Measurements from ENCODE around the gene TRAF3IP3. TPM values are rescaled to one million over a fixed set of nuclear protein-coding genes. Genes with fewer than 3 reads are reported as not detected.

Gene TRAF3IP3
- total and polyA plus RNA-seq, 2 of the 13 experiments (the other 11 are each of a cell fraction or from before 2014, with no cell fraction given), result not detected

GRCh38 chr1:209784265-209785169, 28.7 kb downstream of the TRAF3IP3 start, which contains the start of gene C1orf74 (continued):
- TF ChIP-seq, protein P1, sequence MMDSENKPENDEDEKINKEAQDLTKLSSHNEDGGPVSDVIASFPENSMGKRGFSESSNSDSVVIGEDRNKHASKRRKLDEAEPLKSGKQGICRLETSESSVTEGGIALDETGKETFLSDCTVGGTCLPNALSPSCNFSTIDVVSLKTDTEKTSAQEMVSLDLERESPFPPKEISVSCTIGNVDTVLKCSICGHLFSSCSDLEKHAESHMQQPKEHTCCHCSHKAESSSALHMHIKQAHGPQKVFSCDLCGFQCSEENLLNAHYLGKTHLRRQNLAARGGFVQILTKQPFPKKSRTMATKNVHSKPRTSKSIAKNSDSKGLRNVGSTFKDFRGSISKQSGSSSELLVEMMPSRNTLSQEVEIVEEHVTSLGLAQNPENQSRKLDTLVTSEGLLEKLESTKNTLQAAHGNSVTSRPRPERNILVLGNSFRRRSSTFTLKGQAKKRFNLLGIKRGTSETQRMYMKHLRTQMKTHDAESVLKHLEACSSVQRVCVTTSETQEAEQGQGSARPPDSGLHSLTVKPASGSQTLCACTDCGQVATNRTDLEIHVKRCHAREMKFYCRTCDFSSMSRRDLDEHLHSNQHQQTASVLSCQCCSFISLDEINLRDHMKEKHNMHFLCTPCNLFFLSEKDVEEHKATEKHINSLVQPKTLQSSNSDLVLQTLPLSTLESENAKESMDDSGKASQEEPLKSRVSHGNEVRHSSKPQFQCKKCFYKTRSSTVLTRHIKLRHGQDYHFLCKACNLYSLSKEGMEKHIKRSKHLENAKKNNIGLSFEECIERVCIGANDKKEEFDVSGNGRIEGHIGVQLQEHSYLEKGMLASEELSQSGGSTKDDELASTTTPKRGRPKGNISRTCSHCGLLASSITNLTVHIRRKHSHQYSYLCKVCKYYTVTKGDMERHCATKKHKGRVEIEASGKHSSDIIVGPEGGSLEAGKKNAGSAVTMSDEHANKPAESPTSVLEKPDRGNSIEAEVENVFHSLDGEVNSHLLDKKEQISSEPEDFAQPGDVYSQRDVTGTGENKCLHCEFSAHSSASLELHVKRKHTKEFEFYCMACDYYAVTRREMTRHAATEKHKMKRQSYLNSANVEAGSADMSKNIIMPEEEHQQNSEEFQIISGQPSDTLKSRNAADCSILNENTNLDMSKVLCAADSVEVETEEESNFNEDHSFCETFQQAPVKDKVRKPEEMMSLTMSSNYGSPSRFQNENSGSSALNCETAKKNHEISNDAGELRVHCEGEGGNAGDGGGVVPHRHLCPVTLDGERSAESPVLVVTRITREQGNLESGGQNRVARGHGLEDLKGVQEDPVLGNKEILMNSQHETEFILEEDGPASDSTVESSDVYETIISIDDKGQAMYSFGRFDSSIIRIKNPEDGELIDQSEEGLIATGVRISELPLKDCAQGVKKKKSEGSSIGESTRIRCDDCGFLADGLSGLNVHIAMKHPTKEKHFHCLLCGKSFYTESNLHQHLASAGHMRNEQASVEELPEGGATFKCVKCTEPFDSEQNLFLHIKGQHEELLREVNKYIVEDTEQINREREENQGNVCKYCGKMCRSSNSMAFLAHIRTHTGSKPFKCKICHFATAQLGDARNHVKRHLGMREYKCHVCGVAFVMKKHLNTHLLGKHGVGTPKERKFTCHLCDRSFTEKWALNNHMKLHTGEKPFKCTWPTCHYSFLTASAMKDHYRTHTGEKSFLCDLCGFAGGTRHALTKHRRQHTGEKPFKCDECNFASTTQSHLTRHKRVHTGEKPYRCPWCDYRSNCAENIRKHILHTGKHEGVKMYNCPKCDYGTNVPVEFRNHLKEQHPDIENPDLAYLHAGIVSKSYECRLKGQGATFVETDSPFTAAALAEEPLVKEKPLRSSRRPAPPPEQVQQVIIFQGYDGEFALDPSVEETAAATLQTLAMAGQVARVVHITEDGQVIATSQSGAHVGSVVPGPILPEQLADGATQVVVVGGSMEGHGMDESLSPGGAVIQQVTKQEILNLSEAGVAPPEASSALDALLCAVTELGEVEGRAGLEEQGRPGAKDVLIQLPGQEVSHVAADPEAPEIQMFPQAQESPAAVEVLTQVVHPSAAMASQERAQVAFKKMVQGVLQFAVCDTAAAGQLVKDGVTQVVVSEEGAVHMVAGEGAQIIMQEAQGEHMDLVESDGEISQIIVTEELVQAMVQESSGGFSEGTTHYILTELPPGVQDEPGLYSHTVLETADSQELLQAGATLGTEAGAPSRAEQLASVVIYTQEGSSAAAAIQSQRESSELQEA (CRISPR knock-in tag; IDR thresholded peaks at IDR 0.05; ENCODE audit: not compliant biosample characterization), result no peak
- TF ChIP-seq, protein P2, sequence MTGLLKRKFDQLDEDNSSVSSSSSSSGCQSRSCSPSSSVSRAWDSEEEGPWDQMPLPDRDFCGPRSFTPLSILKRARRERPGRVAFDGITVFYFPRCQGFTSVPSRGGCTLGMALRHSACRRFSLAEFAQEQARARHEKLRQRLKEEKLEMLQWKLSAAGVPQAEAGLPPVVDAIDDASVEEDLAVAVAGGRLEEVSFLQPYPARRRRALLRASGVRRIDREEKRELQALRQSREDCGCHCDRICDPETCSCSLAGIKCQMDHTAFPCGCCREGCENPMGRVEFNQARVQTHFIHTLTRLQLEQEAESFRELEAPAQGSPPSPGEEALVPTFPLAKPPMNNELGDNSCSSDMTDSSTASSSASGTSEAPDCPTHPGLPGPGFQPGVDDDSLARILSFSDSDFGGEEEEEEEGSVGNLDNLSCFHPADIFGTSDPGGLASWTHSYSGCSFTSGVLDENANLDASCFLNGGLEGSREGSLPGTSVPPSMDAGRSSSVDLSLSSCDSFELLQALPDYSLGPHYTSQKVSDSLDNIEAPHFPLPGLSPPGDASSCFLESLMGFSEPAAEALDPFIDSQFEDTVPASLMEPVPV (CRISPR knock-in tag; IDR thresholded peaks at IDR 0.05), result no peak
- TF ChIP-seq GATAD1 (CRISPR knock-in tag; IDR thresholded peaks at IDR 0.05) (peak; percentile 80), HOXD1 (CRISPR knock-in tag; IDR thresholded peaks at IDR 0.05) (no peak), KAT8 (CRISPR knock-in tag; IDR thresholded peaks at IDR 0.05) (peak; percentile 93), DMTF1 (CRISPR knock-in tag; IDR thresholded peaks at IDR 0.05) (no peak), ZNF704 (CRISPR knock-in tag; IDR thresholded peaks at IDR 0.05; ENCODE audit: borderline replicate concordance) (no peak), ZNF724P (CRISPR knock-in tag; IDR thresholded peaks at IDR 0.05; ENCODE audit: borderline replicate concordance) (no peak), CENPBD1 (CRISPR knock-in tag; IDR thresholded peaks at IDR 0.05; ENCODE audit: borderline replicate concordance, low read depth) (no peak), KLF13 (CRISPR knock-in tag; IDR thresholded peaks at IDR 0.05) (no peak), NFATC3 (CRISPR knock-in tag; IDR thresholded peaks at IDR 0.05) (peak; percentile 25; the same call in 1 of the 2 replicates)
- TF ChIP-seq, protein P3, sequence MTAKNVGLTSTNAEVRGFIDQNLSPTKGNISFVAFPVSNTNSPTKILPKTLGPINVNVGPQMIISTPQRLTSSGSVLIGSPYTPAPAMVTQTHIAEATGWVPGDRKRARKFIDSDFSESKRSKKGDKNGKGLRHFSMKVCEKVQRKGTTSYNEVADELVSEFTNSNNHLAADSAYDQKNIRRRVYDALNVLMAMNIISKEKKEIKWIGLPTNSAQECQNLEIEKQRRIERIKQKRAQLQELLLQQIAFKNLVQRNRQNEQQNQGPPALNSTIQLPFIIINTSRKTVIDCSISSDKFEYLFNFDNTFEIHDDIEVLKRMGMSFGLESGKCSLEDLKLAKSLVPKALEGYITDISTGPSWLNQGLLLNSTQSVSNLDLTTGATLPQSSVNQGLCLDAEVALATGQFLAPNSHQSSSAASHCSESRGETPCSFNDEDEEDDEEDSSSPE (CRISPR knock-in tag; IDR thresholded peaks at IDR 0.05), result peak; percentile 80

All from HepG2 (cell line).